GM21825 (cell line): ENCODE data around the gene P3H3.
"Not testable (repeated sequence)": the region's sequence is repeated elsewhere in the genome, so short reads cannot be mapped to it uniquely, and the experiment has no call there.

Source experiments
- ATAC-seq: cut with Tn5 transposase; IDR thresholded peaks from one replicate; pipeline ENCODE4 v1.9.1; 2021; ENCODE audit warnings: mild to moderate bottlenecking, moderate library complexity; ENCODE audit not compliant: unreplicated experiment

Gene P3H3

GRCh38 chr12:6863586-6864321, 35.5 kb downstream of the P3H3 start:
- no peak for ATAC-seq

GRCh38 chr12:6865307-6865706, 37.1 kb downstream of the P3H3 start:
- not testable (repeated sequence) for ATAC-seq

GRCh38 chr12:6866163-6866919, 38.1 kb downstream of the P3H3 start:
- ATAC-seq: no peak

- peak; percentile 2 for ATAC-seq
Measured at GRCh38 chr12:6866920-6867412, 38.8 kb downstream of the P3H3 start.

- peak; percentile 47 for ATAC-seq
Measured at GRCh38 chr12:6867413-6868210, 39.4 kb downstream of the P3H3 start, which contains the start of gene TPI1. TPI1 (plus strand) TSS chr12:6867531; CDS start chr12:6867567, 36 bp downstream.

- no peak for ATAC-seq
Measured at GRCh38 chr12:6868211-6869048, 40.2 kb downstream of the P3H3 start.

- no peak for ATAC-seq
Measured at GRCh38 chr12:6869049-6870021, 41.1 kb downstream of the P3H3 start.

GRCh38 chr12:6870304-6870703, 42.1 kb downstream of the P3H3 start:
- not testable (repeated sequence) for ATAC-seq

- no peak for ATAC-seq
Measured at GRCh38 chr12:6871052-6871957, 43.1 kb downstream of the P3H3 start.

- peak; percentile 39 for ATAC-seq
Measured at GRCh38 chr12:6872073-6873048, 44.2 kb downstream of the P3H3 start.

- peak; percentile 68 for ATAC-seq
Measured at GRCh38 chr12:6873094-6874014, 45.1 kb downstream of the P3H3 start, which contains the start of gene SPSB2. SPSB2 (minus strand) TSS chr12:6873303; CDS start chr12:6872901, 402 bp downstream.

- ATAC-seq: not testable (repeated sequence)
Measured at GRCh38 chr12:6874015-6874368, 45.8 kb downstream of the P3H3 start.

GRCh38 chr12:6879824-6880223, 51.6 kb downstream of the P3H3 start:
- not testable (repeated sequence) for ATAC-seq

- ATAC-seq: no peak
Measured at GRCh38 chr12:6883252-6883651, 55.0 kb downstream of the P3H3 start.

- ATAC-seq: no peak
Measured at GRCh38 chr12:6883683-6884082, 55.5 kb downstream of the P3H3 start.

- no peak for ATAC-seq
Measured at GRCh38 chr12:6884539-6884938, 56.3 kb downstream of the P3H3 start.
